Coronary artery (tissue), 2 donors: ENCODE data around the gene ACSM2A.
"Not testable (repeated sequence)": the region's sequence is repeated elsewhere in the genome, so short reads cannot be mapped to it uniquely, and the experiment has no call there.

Source experiments
- DNase-seq: peaks from one replicate; pipeline ENCODE4 v3.0.0-alpha.2; 2017; ENCODE audit warnings: low spot score
- H3K27ac ChIP-seq, 2 donors: fragments of 200-600 bp; sonication (generic); one replicate each; pipeline ENCODE4 v1.5.1; 2016 to 2019
- H3K4me3 ChIP-seq: fragments of 200-600 bp; sonication (generic); 2 replicates; pipeline ENCODE4 v1.5.1; 2016; ENCODE audit warnings: mild to moderate bottlenecking, moderate library complexity
- TF ChIP-seq, protein P1 (sequence below): fragments of 200-600 bp; sonication (generic); IDR thresholded peaks from one replicate; pipeline ENCODE4 v1.5.1; 2019; ENCODE audit warnings: antibody characterized with exemption

ACSM2A gene

GRCh38 chr16:20470732-20471131 is 19.4 kb downstream of the ACSM2A start:
- not testable (repeated sequence) for H3K4me3 ChIP-seq, H3K27ac ChIP-seq, DNase-seq

DNA sequence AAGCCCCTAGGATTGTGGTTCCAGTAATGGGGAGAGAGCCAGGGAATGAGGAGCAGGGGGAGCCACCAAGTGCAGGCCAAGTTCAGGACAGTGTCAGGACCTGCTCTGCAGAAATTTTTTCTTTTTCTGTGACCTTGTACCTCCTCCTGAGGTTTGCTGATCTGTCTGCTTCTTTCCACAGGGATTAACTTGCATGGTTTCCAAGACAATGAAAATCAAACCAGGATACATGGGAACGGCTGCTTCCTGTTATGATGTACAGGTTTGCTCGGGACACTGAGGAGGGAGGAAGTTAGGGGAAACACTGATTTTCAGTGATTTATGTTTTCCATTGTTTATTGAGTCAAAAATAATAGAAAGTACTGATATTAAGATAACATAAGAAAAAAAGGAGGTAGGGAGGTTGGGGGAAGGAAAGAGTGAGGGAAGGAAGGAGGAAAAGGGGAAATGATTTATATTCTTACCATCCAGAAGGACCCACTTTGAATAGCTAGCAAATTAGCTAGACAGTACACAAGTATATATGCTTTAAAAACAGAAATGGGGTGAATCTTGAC is 25.9 kb downstream of the ACSM2A start:
- not testable (repeated sequence) for DNase-seq, H3K4me3 ChIP-seq, H3K27ac ChIP-seq

DNA sequence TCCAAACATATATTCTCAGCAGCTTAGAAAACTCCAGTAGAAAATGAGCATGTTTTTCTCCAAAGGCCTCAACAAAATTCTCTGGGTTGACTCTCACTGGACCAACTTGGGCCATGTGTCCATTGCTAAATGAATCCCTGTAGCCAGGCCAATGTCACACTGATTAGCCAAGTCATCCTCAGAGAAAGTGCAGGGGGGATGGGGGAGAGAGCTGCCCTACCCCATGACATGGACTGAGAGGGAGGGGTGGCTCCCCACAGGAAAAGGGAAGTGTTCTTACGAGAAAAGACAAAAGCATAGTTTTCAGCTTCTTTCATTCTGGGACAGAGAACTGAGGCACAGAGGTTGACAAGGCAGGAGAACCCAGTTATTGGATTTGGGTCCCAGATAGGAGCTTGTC is 32.7 kb downstream of the ACSM2A start:
- not testable (repeated sequence) for H3K4me3 ChIP-seq, DNase-seq, H3K27ac ChIP-seq

- DNase-seq = no peak
- Histone ChIP-seq H3K27ac (no peak overlapping the region), H3K4me3 (no peak overlapping the region)
- TF ChIP-seq, protein P1, sequence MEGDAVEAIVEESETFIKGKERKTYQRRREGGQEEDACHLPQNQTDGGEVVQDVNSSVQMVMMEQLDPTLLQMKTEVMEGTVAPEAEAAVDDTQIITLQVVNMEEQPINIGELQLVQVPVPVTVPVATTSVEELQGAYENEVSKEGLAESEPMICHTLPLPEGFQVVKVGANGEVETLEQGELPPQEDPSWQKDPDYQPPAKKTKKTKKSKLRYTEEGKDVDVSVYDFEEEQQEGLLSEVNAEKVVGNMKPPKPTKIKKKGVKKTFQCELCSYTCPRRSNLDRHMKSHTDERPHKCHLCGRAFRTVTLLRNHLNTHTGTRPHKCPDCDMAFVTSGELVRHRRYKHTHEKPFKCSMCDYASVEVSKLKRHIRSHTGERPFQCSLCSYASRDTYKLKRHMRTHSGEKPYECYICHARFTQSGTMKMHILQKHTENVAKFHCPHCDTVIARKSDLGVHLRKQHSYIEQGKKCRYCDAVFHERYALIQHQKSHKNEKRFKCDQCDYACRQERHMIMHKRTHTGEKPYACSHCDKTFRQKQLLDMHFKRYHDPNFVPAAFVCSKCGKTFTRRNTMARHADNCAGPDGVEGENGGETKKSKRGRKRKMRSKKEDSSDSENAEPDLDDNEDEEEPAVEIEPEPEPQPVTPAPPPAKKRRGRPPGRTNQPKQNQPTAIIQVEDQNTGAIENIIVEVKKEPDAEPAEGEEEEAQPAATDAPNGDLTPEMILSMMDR = no peak
Measured at GRCh38 chr16:20484726-20485125, 33.4 kb downstream of the ACSM2A start.

DNA sequence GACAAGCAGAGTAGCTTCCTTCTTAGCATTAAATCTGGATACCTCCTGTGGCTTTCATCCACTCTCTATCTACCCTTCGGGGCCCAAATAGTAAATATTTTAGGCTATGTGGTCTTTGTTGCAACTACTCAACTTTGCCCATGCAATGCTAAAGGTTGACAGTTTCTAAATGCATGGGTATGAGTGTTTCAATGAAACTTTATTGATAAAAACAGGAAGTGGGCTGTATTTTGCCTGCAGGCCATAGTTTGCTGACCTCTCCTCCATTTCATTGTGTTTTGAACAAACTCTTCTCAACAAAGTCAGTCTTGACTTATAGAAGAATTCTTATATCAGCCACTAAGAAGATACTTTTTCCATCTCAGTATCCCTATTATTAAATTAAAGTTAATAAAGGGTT is 34.1 kb downstream of the ACSM2A start:
- H3K27ac ChIP-seq = no peak overlapping the region
- DNase-seq = no peak
- H3K4me3 ChIP-seq = no peak overlapping the region
- TF ChIP-seq, protein P1 = no peak

- H3K4me3 ChIP-seq, DNase-seq, H3K27ac ChIP-seq: not testable (repeated sequence)
Measured at GRCh38 chr16:20490994-20491393, 39.7 kb downstream of the ACSM2A start.

DNA sequence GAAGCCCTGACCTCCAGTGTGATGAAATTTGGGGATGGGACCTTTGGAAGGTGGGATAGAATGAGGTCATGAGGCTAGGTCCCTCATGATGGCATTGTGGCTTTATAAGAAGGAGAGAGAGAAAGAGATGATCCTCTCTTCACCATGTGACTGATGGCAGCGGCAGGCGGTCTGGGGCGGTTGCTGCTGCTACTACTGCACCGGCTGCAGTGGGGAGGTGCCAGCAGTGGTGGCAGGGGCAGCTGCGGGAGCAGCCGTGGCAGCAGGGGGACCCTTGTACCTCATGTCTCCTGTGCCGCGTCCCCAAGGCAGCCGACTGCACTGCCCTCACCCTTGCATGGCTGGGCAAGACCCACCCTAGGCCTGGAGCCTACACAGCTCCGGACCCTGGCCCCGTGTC is 40.1 kb downstream of the ACSM2A start:
- H3K4me3 ChIP-seq, DNase-seq, H3K27ac ChIP-seq: not testable (repeated sequence)

- no peak for DNase-seq
- no peak overlapping the region for H3K27ac ChIP-seq
- H3K4me3 ChIP-seq = no peak overlapping the region
- TF ChIP-seq, protein P1 = no peak
Measured at GRCh38 chr16:20504418-20504817, 53.1 kb downstream of the ACSM2A start.

- TF ChIP-seq, protein P1 = no peak
- DNase-seq = no peak
- no peak overlapping the region for H3K4me3 ChIP-seq
- H3K27ac ChIP-seq = no peak overlapping the region
Measured at GRCh38 chr16:20507280-20507679, 56.0 kb downstream of the ACSM2A start.

- DNase-seq = no peak
- Histone ChIP-seq H3K27ac (no peak overlapping the region), H3K4me3 (no peak overlapping the region)
- TF ChIP-seq, protein P1 = no peak
Measured at GRCh38 chr16:20510323-20510722, 59.0 kb downstream of the ACSM2A start.
